Measurements from ENCODE around the gene FAM81A.

GRCh38 chr15:59570315-59570714, 132.3 kb downstream of the FAM81A start:
- TF ChIP-seq, protein P1, sequence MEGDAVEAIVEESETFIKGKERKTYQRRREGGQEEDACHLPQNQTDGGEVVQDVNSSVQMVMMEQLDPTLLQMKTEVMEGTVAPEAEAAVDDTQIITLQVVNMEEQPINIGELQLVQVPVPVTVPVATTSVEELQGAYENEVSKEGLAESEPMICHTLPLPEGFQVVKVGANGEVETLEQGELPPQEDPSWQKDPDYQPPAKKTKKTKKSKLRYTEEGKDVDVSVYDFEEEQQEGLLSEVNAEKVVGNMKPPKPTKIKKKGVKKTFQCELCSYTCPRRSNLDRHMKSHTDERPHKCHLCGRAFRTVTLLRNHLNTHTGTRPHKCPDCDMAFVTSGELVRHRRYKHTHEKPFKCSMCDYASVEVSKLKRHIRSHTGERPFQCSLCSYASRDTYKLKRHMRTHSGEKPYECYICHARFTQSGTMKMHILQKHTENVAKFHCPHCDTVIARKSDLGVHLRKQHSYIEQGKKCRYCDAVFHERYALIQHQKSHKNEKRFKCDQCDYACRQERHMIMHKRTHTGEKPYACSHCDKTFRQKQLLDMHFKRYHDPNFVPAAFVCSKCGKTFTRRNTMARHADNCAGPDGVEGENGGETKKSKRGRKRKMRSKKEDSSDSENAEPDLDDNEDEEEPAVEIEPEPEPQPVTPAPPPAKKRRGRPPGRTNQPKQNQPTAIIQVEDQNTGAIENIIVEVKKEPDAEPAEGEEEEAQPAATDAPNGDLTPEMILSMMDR (IDR thresholded peaks at IDR 0.05) = no peak
- no peak for TF ChIP-seq EZH2 (IDR thresholded peaks at IDR 0.05)
